Lung (tissue), 12 donors: ENCODE measurements around the gene MED12L. TPM values are rescaled to one million over a fixed set of nuclear protein-coding genes. Genes with fewer than 3 reads are reported as not detected.

Source experiments
- ATAC-seq: fragments of 200-7000 bp; cut with Tn5 transposase; one replicate; pipeline ENCODE4 v1.9.1; 2020; ENCODE audit warnings: moderate number of reproducible peaks; ENCODE audit not compliant: insufficient read depth, low FRiP score
- DNase-seq, 3 donors: peaks; one replicate each; pipeline ENCODE4 v3.0.0-alpha.2; 2013 to 2017
- H3K27ac ChIP-seq, 2 donors: one replicate each; pipeline ENCODE4 v1.5.1; 2013; ENCODE audit warnings: mild to moderate bottlenecking in 2 of 2, moderate library complexity in 2 of 2, control low read depth in 1 of 2, inconsistent platforms in 1 of 2, low read depth in 1 of 2, low read length in 1 of 2
- H3K27me3 ChIP-seq, 3 donors: one replicate each; pipeline ENCODE4 v1.5.1; 2013; ENCODE audit warnings: low read length in 2 of 3; ENCODE audit not compliant: control insufficient read depth in 3 of 3, insufficient read depth in 3 of 3
- H3K36me3 ChIP-seq, 4 donors: one replicate each; pipeline ENCODE4 v1.5.1; 2013; ENCODE audit warnings: low read length in 4 of 4, mild to moderate bottlenecking in 1 of 4, moderate library complexity in 1 of 4; ENCODE audit not compliant: control insufficient read depth in 4 of 4, insufficient read depth in 4 of 4
- H3K4me1 ChIP-seq, 5 donors: one replicate each; pipeline ENCODE4 v1.5.1; 2013; ENCODE audit warnings: low read length in 5 of 5, mild to moderate bottlenecking in 2 of 5, moderate library complexity in 1 of 5; ENCODE audit not compliant: control insufficient read depth in 5 of 5, insufficient read depth in 5 of 5
- H3K4me3 ChIP-seq: one replicate; pipeline ENCODE4 v1.5.1; 2013; ENCODE audit warnings: mild to moderate bottlenecking, control low read depth, moderate library complexity
- H3K9ac ChIP-seq, 2 donors: one replicate each; pipeline ENCODE4 v1.5.1; 2013; ENCODE audit warnings: low read length in 2 of 2, control low read depth in 1 of 2; ENCODE audit not compliant: insufficient read depth in 1 of 2
- H3K9me3 ChIP-seq, 4 donors: one replicate each; pipeline ENCODE4 v1.5.1; 2013; ENCODE audit warnings: low read length in 3 of 4, mild to moderate bottlenecking in 1 of 4, moderate library complexity in 1 of 4; ENCODE audit not compliant: control insufficient read depth in 4 of 4, insufficient read depth in 3 of 4
- WGBS, 2 donors: extraction: QIAGEN DNeasy Blood & Tissue Kit; methylation state at CpG; one replicate each; pipeline ENCODE4 v1.1.7; 2013; 5-methylcytosine and 5-hydroxymethylcytosine counted together
- polyA plus RNA-seq, 2 donors: library from polyadenylated mRNA; stranded (reverse); fragments of 200-250 nt; gene quantifications; one replicate each; pipeline ENCODE4 v1.2.1, GENCODE V29; 2013
- total RNA-seq, 2 donors: library from RNA; depleted of rRNA in 1 of 2; stranded (reverse); fragments of >200 nt in 1 of 2; gene quantifications; one replicate each; pipeline ENCODE4 v1.2.1, GENCODE V29; 2014 to 2021
- TF ChIP-seq, protein P1 (sequence below): IDR thresholded peaks from 2 replicates; pipeline ENCODE4 v1.5.1; 2012; ENCODE audit warnings: mild to moderate bottlenecking; ENCODE audit errors: control extremely low read depth, extremely low read depth
- donor health status: control.
- donor health status: control.
- donor health status: Bipolar disorder and iron deficiency.
- donor health status: healthy.
- donor health status: DM: yes; HTN: yes; CAD: no.

The MED12L gene
- total and polyA plus RNA-seq, 4 donors, result 0.02 to 0.82 (median 0.30) TPM

DNA sequence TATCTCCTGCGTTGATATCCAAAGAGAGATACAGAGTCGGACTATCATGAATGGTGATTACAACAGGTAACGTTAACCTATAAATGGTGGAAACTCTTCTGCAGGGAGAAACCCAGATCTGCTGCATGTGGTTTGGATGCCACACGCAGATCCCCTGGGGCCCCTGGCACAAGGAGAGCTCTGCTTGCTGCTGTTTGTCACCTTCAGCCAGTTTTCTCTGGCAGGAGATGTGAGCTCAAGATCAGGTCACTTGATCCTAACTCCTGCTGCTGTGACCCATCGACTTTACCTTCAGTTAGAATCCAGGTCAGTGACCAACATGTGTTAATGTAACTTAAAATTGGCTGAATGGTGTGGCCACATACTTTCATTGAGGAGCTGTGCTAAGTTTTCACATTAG, 141.4 kb downstream of the MED12L start:
- no peak overlapping the region for H3K9ac ChIP-seq
- ATAC-seq, result no peak
- H3K4me1 ChIP-seq, result peaks cover 0 to 27% (median 0%) of the 10 kb centered on the region in 5 donors
- WGBS, 2 donors, result 88 to 94% methylated on average over 5 of the region's 5 CpGs
- H3K4me3 ChIP-seq, result no peak overlapping the region
- no peaks in the 10 kb centered on the region for H3K36me3 ChIP-seq
- H3K9me3 ChIP-seq, result no peaks in the 10 kb centered on the region
- DNase-seq, result no peak
- no peak overlapping the region for H3K27ac ChIP-seq
- no peaks in the 10 kb centered on the region for H3K27me3 ChIP-seq
- TF ChIP-seq, protein P1, sequence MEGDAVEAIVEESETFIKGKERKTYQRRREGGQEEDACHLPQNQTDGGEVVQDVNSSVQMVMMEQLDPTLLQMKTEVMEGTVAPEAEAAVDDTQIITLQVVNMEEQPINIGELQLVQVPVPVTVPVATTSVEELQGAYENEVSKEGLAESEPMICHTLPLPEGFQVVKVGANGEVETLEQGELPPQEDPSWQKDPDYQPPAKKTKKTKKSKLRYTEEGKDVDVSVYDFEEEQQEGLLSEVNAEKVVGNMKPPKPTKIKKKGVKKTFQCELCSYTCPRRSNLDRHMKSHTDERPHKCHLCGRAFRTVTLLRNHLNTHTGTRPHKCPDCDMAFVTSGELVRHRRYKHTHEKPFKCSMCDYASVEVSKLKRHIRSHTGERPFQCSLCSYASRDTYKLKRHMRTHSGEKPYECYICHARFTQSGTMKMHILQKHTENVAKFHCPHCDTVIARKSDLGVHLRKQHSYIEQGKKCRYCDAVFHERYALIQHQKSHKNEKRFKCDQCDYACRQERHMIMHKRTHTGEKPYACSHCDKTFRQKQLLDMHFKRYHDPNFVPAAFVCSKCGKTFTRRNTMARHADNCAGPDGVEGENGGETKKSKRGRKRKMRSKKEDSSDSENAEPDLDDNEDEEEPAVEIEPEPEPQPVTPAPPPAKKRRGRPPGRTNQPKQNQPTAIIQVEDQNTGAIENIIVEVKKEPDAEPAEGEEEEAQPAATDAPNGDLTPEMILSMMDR, result no peak

- peak in 2 of 3 donors; percentile 59 to 69 for DNase-seq
- 72 to 76% methylated on average over 6 of the region's 6 CpGs for WGBS, 2 donors
- Histone ChIP-seq H3K27ac (peak overlapping the region in 1 of 2 donors; percentile 10), H3K9ac (peak overlapping the region in 1 of 2 donors; percentile 44), H3K36me3 (no peaks in the 10 kb centered on the region), H3K4me3 (no peak overlapping the region), H3K27me3 (no peaks in the 10 kb centered on the region), H3K9me3 (no peaks in the 10 kb centered on the region), H3K4me1 (peaks cover 0 to 27% (median 0%) of the 10 kb centered on the region in 5 donors)
- TF ChIP-seq, protein P1, result no peak
- ATAC-seq, result no peak
Observed at GRCh38 chr3:151227266-151227806, 141.9 kb downstream of the MED12L start.

DNA sequence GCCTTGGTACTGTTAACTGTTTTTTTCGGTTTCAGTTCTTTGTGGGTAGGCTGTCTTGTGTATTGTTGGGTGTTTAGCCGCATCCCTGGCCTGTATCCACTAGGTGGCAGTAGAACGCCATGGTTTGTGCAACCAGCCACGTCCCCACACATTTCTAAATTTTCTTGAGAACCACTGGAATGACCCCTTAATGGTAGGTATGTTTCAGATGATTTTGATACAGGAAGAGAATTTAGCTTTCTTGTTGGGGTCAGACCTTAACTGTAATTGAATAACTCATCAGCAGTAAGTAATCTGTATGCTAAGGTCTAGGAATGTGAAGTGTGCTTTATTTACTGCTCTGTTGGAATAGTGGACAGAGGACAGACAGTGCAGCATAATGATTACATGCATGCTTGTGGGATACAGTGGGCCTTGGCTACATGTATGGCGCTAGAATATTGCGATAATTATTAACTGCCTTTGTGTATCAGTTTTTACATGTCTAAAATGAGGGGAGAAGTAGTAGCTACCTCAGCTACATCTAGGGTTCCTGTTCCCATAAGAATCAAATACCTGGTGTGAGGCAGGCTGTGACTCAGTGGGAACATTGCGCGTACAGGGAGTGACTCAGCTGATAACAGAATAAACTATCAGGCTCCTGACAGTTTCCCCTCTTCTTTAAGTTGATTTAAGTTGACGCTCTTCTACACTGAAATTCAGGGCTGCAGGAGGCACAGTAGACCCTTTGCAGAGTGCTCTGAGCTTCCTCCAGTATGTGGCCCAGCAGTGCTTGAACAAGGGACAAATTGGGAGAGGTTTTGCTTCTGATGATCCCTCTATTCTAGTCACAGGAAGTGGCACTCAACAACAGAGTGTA, 142.6 kb downstream of the MED12L start:
- H3K27me3 ChIP-seq, result no peaks in the 10 kb centered on the region
- peak; percentile 90 to 94 (median 94) for DNase-seq
- TF ChIP-seq, protein P1, result peak; percentile 78
- 37 to 40% methylated on average over 9 of the region's 9 CpGs for WGBS, 2 donors
- ATAC-seq, result peak; percentile 84
- no peaks in the 10 kb centered on the region for H3K36me3 ChIP-seq
- no peak overlapping the region for H3K4me3 ChIP-seq
- no peaks in the 10 kb centered on the region for H3K9me3 ChIP-seq
- peaks cover 0 to 27% (median 0%) of the 10 kb centered on the region in 5 donors for H3K4me1 ChIP-seq
- H3K9ac ChIP-seq, result peak overlapping the region in 1 of 2 donors; percentile 44
- H3K27ac ChIP-seq, result peak overlapping the region in 1 of 2 donors; percentile 10
